Brain pericyte (primary cell): ENCODE measurements around the gene CNMD.
"Not testable (repeated sequence)": the region's sequence is repeated elsewhere in the genome, so short reads cannot be mapped to it uniquely, and the experiment has no call there.

ENCODE experiments used
- DNase-seq: peaks from one replicate; pipeline ENCODE4 v3.0.0-alpha.2; 2012; ENCODE audit warnings: low read depth, low spot score

Gene CNMD

GRCh38 chr13:52744842-52745375 is 5.3 kb upstream of the CNMD start:
- DNase-seq = no peak

DNA sequence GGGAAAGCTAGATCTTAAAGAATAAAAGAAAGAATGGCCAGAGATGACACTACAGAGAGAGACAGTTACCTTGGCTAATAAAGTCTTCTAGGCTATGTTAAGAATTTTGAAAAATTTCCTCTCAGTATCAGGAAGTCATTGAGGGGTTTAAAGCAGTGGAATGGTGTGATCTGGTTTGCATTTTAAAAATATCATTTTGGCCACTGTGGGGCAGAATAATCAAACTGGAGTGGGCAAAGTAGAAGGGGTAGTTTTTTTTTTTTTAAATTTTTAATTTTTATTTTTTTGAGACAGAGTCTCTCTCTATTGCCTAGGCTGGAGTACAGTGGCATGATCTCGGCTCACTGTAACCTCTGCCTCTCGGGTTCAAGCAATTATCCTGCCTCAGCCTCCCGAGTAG is 4.4 kb upstream of the CNMD start:
- DNase-seq = no peak

- no peak for DNase-seq
Observed at GRCh38 chr13:52743569-52743968, 3.9 kb upstream of the CNMD start.

GRCh38 chr13:52738719-52739467 is 727 bp downstream of the CNMD start:
- DNase-seq = no peak

- no peak for DNase-seq
Observed at GRCh38 chr13:52737965-52738364, 1.7 kb downstream of the CNMD start.

DNA sequence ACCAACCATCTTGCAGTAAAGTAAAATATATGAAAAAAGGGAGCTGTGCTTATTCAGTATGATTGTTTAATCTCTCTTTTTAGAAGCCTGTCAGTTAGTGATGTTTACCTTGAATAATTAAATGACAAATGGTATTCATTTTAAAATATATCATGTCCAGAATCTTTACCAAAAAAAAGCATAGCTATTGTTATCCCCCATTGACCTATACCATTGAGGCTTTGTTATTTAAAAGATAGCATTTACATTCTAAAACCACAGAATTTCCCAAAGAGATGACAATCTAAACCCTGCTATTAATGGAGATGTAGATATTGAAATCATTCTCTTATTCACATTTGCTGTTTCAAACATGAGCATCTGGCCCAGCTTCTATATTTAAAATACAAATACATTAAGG is 2.2 kb downstream of the CNMD start:
- DNase-seq = no peak

- no peak for DNase-seq
Observed at GRCh38 chr13:52736891-52737290, 2.7 kb downstream of the CNMD start.

GRCh38 chr13:52734075-52734623 is 5.5 kb downstream of the CNMD start:
- DNase-seq = no peak

DNA sequence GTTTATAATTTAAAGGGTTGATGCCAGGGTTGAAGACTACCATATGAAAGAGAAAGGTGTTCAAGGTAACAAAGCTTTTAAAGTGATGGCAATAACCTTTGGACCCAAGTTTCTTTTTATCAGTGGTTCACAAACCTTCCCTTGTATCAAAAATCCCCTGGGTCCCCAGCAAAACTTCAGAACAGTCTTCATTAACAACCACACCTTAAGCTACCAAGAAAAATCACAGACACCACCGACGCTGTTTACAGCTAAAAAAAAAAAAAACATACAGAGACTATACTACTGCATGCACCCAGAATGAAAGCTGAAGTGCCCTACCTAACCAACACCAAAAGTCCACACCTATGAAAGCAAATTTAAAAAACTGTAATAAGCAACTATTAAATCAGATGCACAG is 13.4 kb downstream of the CNMD start:
- no peak for DNase-seq

GRCh38 chr13:52725302-52725701 is 14.3 kb downstream of the CNMD start:
- DNase-seq = no peak

- DNase-seq = no peak
Observed at GRCh38 chr13:52723181-52723580, 16.4 kb downstream of the CNMD start.

- DNase-seq = not testable (repeated sequence)
Observed at GRCh38 chr13:52721356-52721755, 18.3 kb downstream of the CNMD start.

- DNase-seq = not testable (repeated sequence)
Observed at GRCh38 chr13:52720904-52721303, 18.7 kb downstream of the CNMD start.

DNA sequence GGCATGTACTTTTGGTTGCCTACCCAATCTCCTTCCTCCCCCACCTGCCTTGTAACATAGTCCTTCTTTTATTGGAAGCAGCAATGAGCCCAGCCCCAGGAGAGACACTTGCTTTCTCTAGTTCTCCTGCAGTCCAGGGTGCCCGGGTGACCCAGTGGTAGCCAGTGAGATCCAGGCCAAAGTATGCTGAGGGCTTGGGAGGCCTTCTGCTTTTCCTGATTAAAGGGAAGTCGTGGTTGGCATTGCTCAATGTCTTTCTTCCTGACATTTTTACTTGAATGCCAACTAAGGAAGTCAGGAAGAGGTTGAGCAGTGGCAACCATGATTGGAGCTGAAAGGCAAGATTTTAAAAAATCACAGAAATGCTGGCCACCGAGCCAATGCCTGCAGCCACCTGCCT is 25.7 kb downstream of the CNMD start:
- no peak for DNase-seq

DNA sequence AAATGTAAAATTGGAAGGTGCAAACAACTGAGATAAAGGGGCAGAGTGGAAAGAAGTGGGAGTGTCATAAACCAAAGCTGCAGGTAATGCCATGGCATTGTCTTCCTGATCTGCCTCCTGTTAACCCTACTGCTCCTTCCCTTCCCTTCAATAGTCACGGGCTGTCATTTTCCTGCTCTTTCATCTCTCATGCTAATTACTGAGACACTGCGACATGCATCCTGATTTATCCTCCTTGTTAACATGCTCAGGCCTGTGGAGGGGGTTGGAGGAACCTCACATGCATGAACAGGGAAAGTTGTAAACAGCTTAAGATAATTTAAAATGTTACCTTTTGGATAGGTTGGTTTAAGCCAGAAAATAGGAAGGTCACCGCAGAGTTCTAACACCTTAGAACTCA is 27.2 kb downstream of the CNMD start:
- no peak for DNase-seq

DNA sequence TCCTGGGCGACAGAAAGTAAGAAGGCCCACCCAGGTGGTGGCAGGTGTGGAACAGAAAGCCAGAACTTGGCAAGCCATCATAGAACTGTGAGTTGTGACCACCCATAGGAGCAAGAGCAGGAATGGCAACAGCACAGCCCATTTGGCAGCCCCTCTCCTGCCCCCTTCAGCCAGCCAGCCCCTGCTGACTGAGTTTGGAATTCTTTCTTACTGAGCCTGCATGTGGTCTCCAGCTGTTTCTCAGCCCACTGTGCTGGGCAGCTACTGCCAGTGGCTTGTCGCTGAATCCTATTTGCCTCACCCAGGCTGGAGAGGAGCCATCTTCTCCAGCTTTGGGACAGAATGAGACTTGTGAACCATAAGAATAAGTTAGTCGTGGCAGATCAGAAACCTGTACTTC is 28.3 kb downstream of the CNMD start:
- DNase-seq = no peak

DNA sequence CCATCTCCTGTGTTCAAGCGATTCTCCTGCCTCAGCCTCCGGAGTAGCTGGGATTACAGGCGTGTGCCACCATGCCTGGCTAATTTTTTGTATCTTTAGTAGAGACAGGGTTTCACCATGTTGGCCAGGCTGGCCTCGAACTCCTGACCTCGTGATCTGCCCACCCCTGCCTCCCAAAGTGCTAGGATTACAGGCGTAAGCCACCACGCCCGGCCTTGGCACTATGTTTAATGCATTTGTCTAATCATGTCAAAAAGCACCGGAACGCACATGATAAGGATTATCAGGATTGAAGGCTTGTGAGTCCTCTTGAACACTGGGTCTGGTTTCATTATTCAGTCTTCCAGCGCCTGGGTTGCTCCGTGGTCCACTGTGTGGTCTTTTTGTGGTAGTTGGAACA is 31.4 kb downstream of the CNMD start:
- not testable (repeated sequence) for DNase-seq

DNA sequence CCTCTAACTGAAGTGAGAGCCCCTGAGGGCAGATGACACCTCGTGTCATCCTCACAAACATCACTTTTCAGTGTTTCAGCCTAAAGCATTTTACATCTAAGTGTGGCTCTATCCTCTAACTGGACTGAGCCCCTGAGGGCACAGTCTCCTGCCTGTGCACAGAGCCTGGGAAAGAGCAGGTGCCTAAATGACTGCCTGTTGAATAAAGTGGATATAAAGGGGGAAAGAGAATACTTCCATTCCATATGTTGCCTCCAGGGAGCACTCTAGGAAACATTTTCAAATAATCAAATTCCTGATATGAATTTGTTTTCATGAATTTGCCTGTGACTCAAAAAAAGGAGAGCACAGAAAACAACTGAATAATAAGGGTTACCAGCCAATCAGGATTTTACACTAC is 32.2 kb downstream of the CNMD start:
- no peak for DNase-seq

DNA sequence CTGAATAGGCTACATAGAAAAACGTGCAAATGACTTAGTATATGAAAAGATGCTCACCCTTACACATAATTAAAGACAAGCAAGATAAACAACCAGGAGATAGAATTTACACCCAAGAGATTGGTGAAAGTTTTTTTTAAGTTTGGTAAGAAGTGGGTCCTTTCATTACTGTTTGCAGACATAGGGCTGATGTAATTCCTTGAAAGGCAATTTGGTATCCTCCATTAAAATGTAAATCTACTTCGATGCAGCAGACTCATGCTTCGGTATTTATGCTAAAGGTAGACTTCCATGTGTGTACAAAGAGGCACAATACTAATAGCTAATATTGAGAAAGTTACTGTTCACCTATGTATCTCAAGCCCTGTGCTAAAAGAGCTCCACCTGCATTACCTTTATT is 33.5 kb downstream of the CNMD start:
- no peak for DNase-seq

- DNase-seq = no peak
Observed at GRCh38 chr13:52703482-52703881, 36.1 kb downstream of the CNMD start.

GRCh38 chr13:52701728-52702465 is 37.7 kb downstream of the CNMD start:
- DNase-seq = no peak

GRCh38 chr13:52696566-52696965 is 43.1 kb downstream of the CNMD start:
- no peak for DNase-seq

DNA sequence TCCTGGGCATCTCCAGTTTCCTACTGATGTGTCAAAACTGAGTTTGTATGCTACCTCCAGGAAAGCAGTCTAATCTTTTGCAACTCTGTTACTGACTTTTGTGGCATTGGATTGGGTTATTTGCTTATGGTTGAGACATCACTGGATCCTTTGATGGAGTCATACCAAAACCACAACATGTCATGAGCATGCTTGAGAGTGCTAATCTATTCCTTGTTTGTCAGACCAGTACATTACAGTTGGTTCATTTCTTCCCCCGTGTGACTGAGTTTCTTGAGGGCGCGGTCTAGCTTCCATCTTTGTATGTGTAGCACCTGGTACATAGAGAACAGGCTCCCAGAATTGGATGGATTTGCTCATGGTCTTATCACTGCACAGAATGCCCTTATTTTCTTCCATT is 43.8 kb downstream of the CNMD start:
- no peak for DNase-seq
